H1 (cell line): ENCODE measurements around the gene RNF215. TPM values are rescaled to one million over a fixed set of nuclear protein-coding genes. Genes with fewer than 3 reads are reported as not detected.
A peak's percentile ranks its signal among the peaks of the same experiment; 100 is the strongest.

ENCODE experiments used
- CTCF ChIA-PET: fragments of 300-600 bp; sonication (Branson Sonifier 250); formaldehyde crosslinking; loops from one replicate; lab custom pipeline; 2021; ENCODE audit not compliant: partially characterized antibody; lab: Charles Lee
- POLR2A ChIA-PET: fragments of 300-600 bp; sonication (Branson Sonifier 250); formaldehyde crosslinking; loops from one replicate; lab custom pipeline; 2021; ENCODE audit warnings: inconsistent platforms; ENCODE audit not compliant: partially characterized antibody; lab: Charles Lee
- DNase-seq, 2 experiments: peaks; one replicate each; pipeline versions ENCODE4 v3.0.0 to v3.0.0-alpha.2; 2010 to 2022; ENCODE audit warnings: low spot score in 2 of 2, low read depth in 1 of 2, mixed read lengths in 1 of 2
- FAIRE-seq: peaks from 2 replicates; lab custom pipeline; 2011; peaks lifted over from hg19 to GRCh38; lab: Jason Lieb, UNC
- H2AFZ ChIP-seq: 2 replicates; pipeline ENCODE4 v1.8.1; 2012; ENCODE audit warnings: low read length, inconsistent platforms
- H2AK5ac ChIP-seq: 2 replicates; pipeline ENCODE4 v1.6.1; 2013; ENCODE audit warnings: low read depth, low read length
- H2BK120ac ChIP-seq: replicated peaks from 2 replicates; pipeline ENCODE3; 2013; ENCODE audit warnings: low read depth, low read length, inconsistent platforms
- H2BK12ac ChIP-seq: 2 replicates; pipeline ENCODE4 v1.6.1; 2013; ENCODE audit warnings: low read depth, low read length
- H2BK15ac ChIP-seq: 2 replicates; pipeline ENCODE4 v1.6.1; 2013; ENCODE audit warnings: low read length
- H2BK20ac ChIP-seq: 2 replicates; pipeline ENCODE4 v1.6.1; 2013; ENCODE audit warnings: low read length
- H2BK5ac ChIP-seq: 2 replicates; pipeline ENCODE4 v1.6.1; 2013; ENCODE audit warnings: low read depth, low read length
- H3K14ac ChIP-seq: 2 replicates; pipeline ENCODE4 v1.6.1; 2013; ENCODE audit warnings: inconsistent platforms; ENCODE audit not compliant: insufficient read length
- H3K18ac ChIP-seq: 2 replicates; pipeline ENCODE4 v1.6.1; 2013; ENCODE audit warnings: low read length; ENCODE audit errors: extremely low read depth
- H3K23ac ChIP-seq: 2 replicates; pipeline ENCODE4 v1.6.1; 2013; ENCODE audit warnings: inconsistent platforms; ENCODE audit not compliant: insufficient read length
- H3K23me2 ChIP-seq: 2 replicates; pipeline ENCODE4 v1.6.1; 2013; ENCODE audit warnings: low read depth, low read length
- H3K27ac ChIP-seq: 2 replicates; pipeline ENCODE4 v1.6.1; 2011; ENCODE audit warnings: low read depth, low read length, inconsistent platforms
- H3K27me3 ChIP-seq, 4 experiments: replicated peaks in 1 of 4; 1 replicate in 1 of 4; 2 replicates in 3 of 4; pipeline versions ENCODE4 v1.6.1 to v1.8.1; 2011 to 2013; ENCODE audit warnings: low read length in 3 of 4, mild to moderate bottlenecking in 3 of 4, inconsistent platforms in 2 of 4, mixed read lengths in 2 of 4, moderate library complexity in 1 of 4; ENCODE audit not compliant: control insufficient read depth in 3 of 4, insufficient read depth in 3 of 4; ENCODE audit errors: extremely low read depth in 1 of 4
- H3K36me3 ChIP-seq, 4 experiments: 2 replicates each; pipeline versions ENCODE4 v1.6.1 to v1.8.1; 2011 to 2013; ENCODE audit warnings: mild to moderate bottlenecking in 4 of 4, low read length in 3 of 4, moderate library complexity in 2 of 4, control low read depth in 1 of 4, inconsistent platforms in 1 of 4; ENCODE audit not compliant: insufficient read depth in 4 of 4, control insufficient read depth in 2 of 4
- H3K4ac ChIP-seq: replicated peaks from 2 replicates; pipeline ENCODE3; 2013; ENCODE audit warnings: low read length, low read depth, mixed read lengths, inconsistent platforms; ENCODE audit not compliant: insufficient read length
- H3K4me1 ChIP-seq, 4 experiments: replicated peaks in 1 of 4; 1 replicate in 1 of 4; 2 replicates in 3 of 4; pipeline versions ENCODE4 v1.6.1 to v1.8.1; 2011 to 2013; ENCODE audit warnings: low read length in 3 of 4, inconsistent platforms in 2 of 4, mixed read lengths in 1 of 4; ENCODE audit not compliant: insufficient read depth in 4 of 4, control insufficient read depth in 3 of 4
- H3K4me2 ChIP-seq, 2 experiments: 2 replicates each; pipeline versions ENCODE4 v1.6.1 to v1.8.1; 2011 to 2013; ENCODE audit warnings: low read depth in 2 of 2, low read length in 2 of 2, control low read depth in 1 of 2, inconsistent platforms in 1 of 2, mild to moderate bottlenecking in 1 of 2; ENCODE audit not compliant: insufficient read depth in 1 of 2
- H3K4me3 ChIP-seq, 4 experiments: fragments of 200-600, 300-600 bp in 1 of 4; sonication (generic), shearing (Covaris generic), sonication (Bioruptor Twin) in 1 of 4; 2 replicates each; pipeline versions ENCODE4 v1.5.1 to v1.8.1; 2011 to 2016; ENCODE audit warnings: low read length in 4 of 4, low read depth in 3 of 4, control low read depth in 2 of 4, inconsistent platforms in 2 of 4, mild to moderate bottlenecking in 2 of 4, mixed read lengths in 1 of 4, moderate library complexity in 1 of 4; ENCODE audit not compliant: insufficient read depth in 2 of 4; ENCODE audit errors: extremely low read depth in 1 of 4
- H3K56ac ChIP-seq: replicated peaks from 2 replicates; pipeline ENCODE3; 2013; ENCODE audit warnings: low read depth, mild to moderate bottlenecking, mixed read lengths, low read length, inconsistent platforms; ENCODE audit not compliant: insufficient read length
- H3K79me1 ChIP-seq: 2 replicates; pipeline ENCODE4 v1.6.1; 2013; ENCODE audit warnings: low read depth, low read length, control low read depth
- H3K79me2 ChIP-seq, 2 experiments: 2 replicates each; pipeline versions ENCODE4 v1.6.1 to v1.8.1; 2012 to 2013; ENCODE audit warnings: low read length in 2 of 2, mild to moderate bottlenecking in 2 of 2, inconsistent platforms in 1 of 2; ENCODE audit not compliant: insufficient read depth in 2 of 2, control insufficient read depth in 1 of 2
- H3K9ac ChIP-seq, 4 experiments: replicated peaks in 1 of 4; 1 replicate in 1 of 4; 2 replicates in 3 of 4; pipeline versions ENCODE4 v1.6.1 to v1.8.1; 2011 to 2013; ENCODE audit warnings: low read depth in 3 of 4, low read length in 3 of 4, control low read depth in 2 of 4, mild to moderate bottlenecking in 2 of 4, moderate library complexity in 2 of 4, inconsistent platforms in 1 of 4; ENCODE audit errors: extremely low read depth in 1 of 4
- H3K9me3 ChIP-seq, 2 experiments: 2 replicates each; pipeline versions ENCODE4 v1.6.1 to v1.8.1; 2012 to 2013; ENCODE audit warnings: mild to moderate bottlenecking in 2 of 2, moderate library complexity in 2 of 2, control low read depth in 1 of 2, inconsistent platforms in 1 of 2, low read depth in 1 of 2, low read length in 1 of 2, mixed read lengths in 1 of 2; ENCODE audit not compliant: insufficient read depth in 2 of 2
- H4K20me1 ChIP-seq, 2 experiments: replicated peaks in 1 of 2; 2 replicates each; pipeline versions ENCODE3 to v1.8.1; 2011 to 2013; ENCODE audit warnings: inconsistent platforms in 2 of 2, low read length in 2 of 2, mild to moderate bottlenecking in 1 of 2; ENCODE audit not compliant: insufficient read depth in 2 of 2, control insufficient read depth in 1 of 2
- H4K5ac ChIP-seq: 2 replicates; pipeline ENCODE4 v1.6.1; 2013; ENCODE audit warnings: low read length, low read depth, mixed read lengths, inconsistent platforms; ENCODE audit not compliant: insufficient read length
- H4K8ac ChIP-seq: 2 replicates; pipeline ENCODE4 v1.8.0; 2013; ENCODE audit warnings: mild to moderate bottlenecking, moderate library complexity, low read length, inconsistent platforms; ENCODE audit not compliant: insufficient read depth; ENCODE audit errors: extremely low read depth
- H4K91ac ChIP-seq: replicated peaks from 2 replicates; pipeline ENCODE3; 2013; ENCODE audit warnings: low read length, mixed read lengths, inconsistent platforms; ENCODE audit not compliant: insufficient read length
- CEBPB ChIP-seq: IDR thresholded peaks from 2 replicates; pipeline ENCODE4 v1.6.1; 2012; ENCODE audit warnings: low read depth, low read length
- RNF2 ChIP-seq: fragments of 200-900, 300-1000 bp; sonication (generic); IDR thresholded peaks from 2 replicates; pipeline ENCODE4 v1.7.1; 2016; ENCODE audit warnings: borderline replicate concordance, low read depth, mild to moderate bottlenecking, antibody characterized with exemption, low read length; ENCODE audit not compliant: poor library complexity, severe bottlenecking; ENCODE audit errors: missing control alignments
- SP1 ChIP-seq: IDR thresholded peaks from 2 replicates; pipeline ENCODE4 v1.6.1; 2011; ENCODE audit warnings: low read depth, low read length
- SP4 ChIP-seq: IDR thresholded peaks from 2 replicates; pipeline ENCODE4 v1.6.1; 2012; ENCODE audit warnings: low read length, inconsistent platforms
- SRF ChIP-seq: IDR thresholded peaks from 2 replicates; pipeline ENCODE4 v1.6.1; 2011; ENCODE audit warnings: mild to moderate bottlenecking, low read depth, low read length, moderate library complexity
- YY1 ChIP-seq: IDR thresholded peaks from 2 replicates; pipeline ENCODE4 v1.6.1; 2011; ENCODE audit warnings: low read depth, mild to moderate bottlenecking, low read length
- WGBS, 2 experiments: shearing (Covaris generic) in 1 of 2; methylation state at CpG; one replicate each; pipeline versions ENCODE4 v1.1.6 to v1.1.7; 2013 to 2015; ENCODE audit warnings: low lambda C conversion rate in 2 of 2, mixed read lengths in 2 of 2, inconsistent platforms in 1 of 2, low coverage in 1 of 2, missing lambda C conversion rate in 1 of 2; ENCODE audit not compliant: insufficient replicate concordance in 2 of 2, insufficient coverage in 1 of 2, insufficient read length in 1 of 2; ENCODE audit errors: extremely low coverage in 1 of 2, missing lambda C conversion rate in 1 of 2; 5-methylcytosine and 5-hydroxymethylcytosine counted together
- polyA plus RNA-seq, 7 experiments: library from polyadenylated mRNA; depleted of rRNA in 3 of 7; stranded (reverse) in 5 of 7; unstranded in 2 of 7; fragments of >200 nt in 5 of 7; fragments of 200-250 nt in 2 of 7; gene quantifications; 1 replicate in 5 of 7; 2 replicates in 1 of 7; 4 replicates in 1 of 7; pipeline versions ENCODE4 v1.2.1 to v1.2.3, GENCODE V29; 2011 to 2013; ENCODE audit warnings: missing spikeins in 2 of 7, mixed read lengths in 2 of 7
- total RNA-seq: library from RNA; stranded (reverse); fragmentation: NEBNext Ultra II Directional; extraction: Animal tissue kit (Norgen Biotek cat#: 25700); gene quantifications from 2 replicates; pipeline ENCODE4 v1.2.1, GENCODE V29; 2021
- TF ChIP-seq, protein P1 (sequence below), 3 experiments: IDR thresholded peaks; 1 replicate in 2 of 3; 2 replicates in 1 of 3; pipeline versions ENCODE4 v1.5.1 to v1.6.1; 2011; ENCODE audit warnings: low read length in 3 of 3, mild to moderate bottlenecking in 3 of 3, inconsistent platforms in 2 of 3, low read depth in 1 of 3, moderate library complexity in 1 of 3; ENCODE audit not compliant: insufficient read depth in 1 of 3; ENCODE audit errors: control extremely low read depth in 1 of 3

The RNF215 gene
- total and polyA plus RNA-seq, 2 of the 8 experiments (the other 6 are each of a cell fraction or from before 2014, with no cell fraction given), result 13.1 to 19.0 TPM

DNA sequence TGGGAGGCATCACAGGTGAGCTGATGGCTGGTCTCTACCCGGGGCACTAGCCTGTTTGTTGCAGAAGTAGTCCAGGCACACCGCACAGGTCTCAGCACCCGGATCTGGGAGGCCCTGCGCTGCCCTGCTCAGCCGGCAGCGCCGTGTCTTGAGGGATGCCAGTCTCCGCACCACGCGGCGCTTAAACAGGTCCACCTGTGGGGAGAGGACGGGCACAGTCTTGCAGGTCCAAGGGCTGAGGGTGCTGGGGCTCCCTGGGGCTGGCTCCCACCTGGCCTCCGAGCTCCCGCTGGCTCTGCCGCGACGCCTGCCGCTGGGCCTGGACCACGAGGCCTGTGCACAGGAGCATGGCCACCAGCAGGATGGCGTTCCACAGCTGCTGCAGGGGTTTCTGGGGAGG lies 7.2 kb downstream of the RNF215 start:
- TF ChIP-seq, protein P1, sequence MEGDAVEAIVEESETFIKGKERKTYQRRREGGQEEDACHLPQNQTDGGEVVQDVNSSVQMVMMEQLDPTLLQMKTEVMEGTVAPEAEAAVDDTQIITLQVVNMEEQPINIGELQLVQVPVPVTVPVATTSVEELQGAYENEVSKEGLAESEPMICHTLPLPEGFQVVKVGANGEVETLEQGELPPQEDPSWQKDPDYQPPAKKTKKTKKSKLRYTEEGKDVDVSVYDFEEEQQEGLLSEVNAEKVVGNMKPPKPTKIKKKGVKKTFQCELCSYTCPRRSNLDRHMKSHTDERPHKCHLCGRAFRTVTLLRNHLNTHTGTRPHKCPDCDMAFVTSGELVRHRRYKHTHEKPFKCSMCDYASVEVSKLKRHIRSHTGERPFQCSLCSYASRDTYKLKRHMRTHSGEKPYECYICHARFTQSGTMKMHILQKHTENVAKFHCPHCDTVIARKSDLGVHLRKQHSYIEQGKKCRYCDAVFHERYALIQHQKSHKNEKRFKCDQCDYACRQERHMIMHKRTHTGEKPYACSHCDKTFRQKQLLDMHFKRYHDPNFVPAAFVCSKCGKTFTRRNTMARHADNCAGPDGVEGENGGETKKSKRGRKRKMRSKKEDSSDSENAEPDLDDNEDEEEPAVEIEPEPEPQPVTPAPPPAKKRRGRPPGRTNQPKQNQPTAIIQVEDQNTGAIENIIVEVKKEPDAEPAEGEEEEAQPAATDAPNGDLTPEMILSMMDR (IDR thresholded peaks at IDR 0.05; ENCODE audit: control extremely low read depth in 1 of 3, insufficient read depth in 1 of 3, low read depth in 1 of 3, low read length in 3 of 3), result no peak
- no peak for TF ChIP-seq SP4
- no peak for TF ChIP-seq CEBPB
- TF ChIP-seq RNF2, result no peak
- no peak for TF ChIP-seq SRF
- no peak for TF ChIP-seq YY1
- TF ChIP-seq SP1, result no peak
- Histone ChIP-seq H4K8ac (no peak overlapping the region), H2BK120ac (no peak overlapping the region), H4K20me1 (peaks cover 2% of the 10 kb centered on the region in 2 experiments), H3K23me2 (no peaks in the 10 kb centered on the region), H2BK12ac (no peak overlapping the region), H3K56ac (no peak overlapping the region), H3K9me3 (no peaks in the 10 kb centered on the region), H4K91ac (no peak overlapping the region), H4K5ac (no peak overlapping the region), H3K9ac (0 out of 7 replicates have a peak overlapping the region, but pooled peaks of 1 of the 4 experiments have one; percentile 5), H3K4me3 (no peak overlapping the region), H3K36me3 (peaks cover 0 to 7% (median 3%) of the 10 kb centered on the region in 4 experiments; a peak in 4 of 8 replicates), H2AK5ac (no peak overlapping the region), H3K27ac (no peak overlapping the region), H3K27me3 (no peaks in the 10 kb centered on the region), H2BK20ac (no peak overlapping the region), H3K79me1 (no peaks in the 10 kb centered on the region), H3K18ac (no peak overlapping the region), H3K4me2 (no peak overlapping the region), H3K23ac (no peak overlapping the region), H3K14ac (no peak overlapping the region), H3K4me1 (no peaks in the 10 kb centered on the region), H3K79me2 (no peaks in the 10 kb centered on the region), H2BK15ac (no peak overlapping the region), H2BK5ac (no peak overlapping the region), H3K4ac (no peak overlapping the region), H2AFZ (no peak overlapping the region)
- no peak for FAIRE-seq
- DNase-seq, result no peak
- ChIA-PET POLR2A (interaction anchor here (0.6 to 3.6 kb wide), 6 partner anchors 11 to 125 kb away, joined by 3 to 14 read pairs (median 3); no protein-coding TSS in a partner anchor), CTCF (interaction anchor here (0.7 to 1.4 kb wide), 2 partner anchors 66 to 92 kb away, joined by 3 to 4 read pairs; no protein-coding TSS in a partner anchor)
- 94% methylated on average over 20 of the region's 20 CpGs; no CpG with 5 or more reads in 1 of the 2 experiments for WGBS, 2 experiments
